LNCAP (cell line): Measurements from ENCODE around the gene SERPINB6.

ENCODE experiments used
- TF ChIP-seq, protein P1 (sequence below): fragments of 450-650 bp; IDR thresholded peaks from 2 replicates; pipeline ENCODE4 v1.5.1; 2017; ENCODE audit warnings: mild to moderate bottlenecking

Gene SERPINB6

DNA sequence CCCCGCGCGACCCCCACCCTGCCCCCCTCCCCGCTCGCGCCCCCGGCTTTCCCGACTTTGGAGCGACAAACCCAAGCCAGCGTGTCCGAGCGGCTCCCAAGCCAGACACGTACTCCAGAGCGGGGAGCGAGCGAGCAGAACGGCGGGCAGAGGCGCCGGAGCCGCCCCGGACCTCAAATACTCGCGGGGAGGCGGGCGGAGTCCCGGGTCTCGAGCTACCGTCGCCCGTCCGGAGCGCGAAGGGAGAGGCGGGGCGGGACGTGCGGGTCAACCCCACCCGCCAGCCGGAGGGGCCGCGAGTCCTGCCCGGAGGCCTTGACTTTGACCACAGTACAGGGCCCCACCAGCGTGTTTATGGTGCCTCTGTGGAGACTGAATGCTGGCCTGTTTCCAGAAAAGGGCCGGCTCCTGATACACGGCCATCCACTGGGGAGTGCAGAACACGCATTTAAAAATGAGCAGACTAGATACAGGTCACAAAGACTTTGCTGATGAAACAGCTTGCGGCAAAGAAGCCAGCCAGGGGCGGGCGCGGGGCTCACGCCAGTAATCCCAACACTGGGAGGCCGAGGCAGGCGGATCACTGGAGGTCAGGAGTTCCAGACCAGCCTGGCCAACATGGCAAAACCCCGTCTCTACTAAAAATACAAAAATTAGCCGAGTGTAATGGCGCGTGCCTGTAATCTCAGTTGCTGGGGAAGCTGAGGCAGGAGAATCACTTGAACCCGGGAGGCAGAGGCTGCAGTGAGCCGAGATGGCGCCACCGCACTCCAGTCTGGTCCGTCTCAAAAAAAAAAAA is at the start of gene SERPINB6:
Gene SERPINB6 (minus strand): TSS at position 148 of the 799 bp plus-strand sequence. CDS start 12,235 bp downstream, outside the sequence.
- TF ChIP-seq, protein P1, sequence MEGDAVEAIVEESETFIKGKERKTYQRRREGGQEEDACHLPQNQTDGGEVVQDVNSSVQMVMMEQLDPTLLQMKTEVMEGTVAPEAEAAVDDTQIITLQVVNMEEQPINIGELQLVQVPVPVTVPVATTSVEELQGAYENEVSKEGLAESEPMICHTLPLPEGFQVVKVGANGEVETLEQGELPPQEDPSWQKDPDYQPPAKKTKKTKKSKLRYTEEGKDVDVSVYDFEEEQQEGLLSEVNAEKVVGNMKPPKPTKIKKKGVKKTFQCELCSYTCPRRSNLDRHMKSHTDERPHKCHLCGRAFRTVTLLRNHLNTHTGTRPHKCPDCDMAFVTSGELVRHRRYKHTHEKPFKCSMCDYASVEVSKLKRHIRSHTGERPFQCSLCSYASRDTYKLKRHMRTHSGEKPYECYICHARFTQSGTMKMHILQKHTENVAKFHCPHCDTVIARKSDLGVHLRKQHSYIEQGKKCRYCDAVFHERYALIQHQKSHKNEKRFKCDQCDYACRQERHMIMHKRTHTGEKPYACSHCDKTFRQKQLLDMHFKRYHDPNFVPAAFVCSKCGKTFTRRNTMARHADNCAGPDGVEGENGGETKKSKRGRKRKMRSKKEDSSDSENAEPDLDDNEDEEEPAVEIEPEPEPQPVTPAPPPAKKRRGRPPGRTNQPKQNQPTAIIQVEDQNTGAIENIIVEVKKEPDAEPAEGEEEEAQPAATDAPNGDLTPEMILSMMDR: no peak

DNA sequence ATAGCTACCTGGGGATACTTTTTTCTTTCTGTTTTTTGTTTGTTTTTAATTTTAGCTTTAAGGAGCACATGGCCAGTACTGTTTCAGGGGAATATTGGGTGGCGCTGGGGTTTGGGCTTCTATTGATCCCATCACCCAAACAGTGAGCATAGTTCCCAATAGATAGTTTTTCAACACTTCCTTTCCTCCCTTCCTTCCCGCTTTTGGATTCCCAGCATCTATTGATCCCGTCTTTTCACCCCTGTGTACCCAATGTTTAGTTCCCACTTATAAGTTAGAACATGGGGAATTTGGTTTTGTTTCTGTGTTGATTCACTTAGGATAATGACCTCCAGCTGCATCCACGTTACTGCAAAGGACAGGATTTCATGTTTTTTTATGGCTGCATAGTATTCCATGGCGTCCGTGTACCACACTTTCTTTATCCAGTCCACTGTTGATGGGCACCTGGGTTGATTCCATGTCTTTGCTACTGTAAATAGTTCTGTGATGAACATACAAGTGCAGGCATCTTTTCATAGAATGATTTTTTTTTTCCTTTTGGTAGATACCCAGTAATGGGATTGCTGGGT is 48.5 kb upstream of the SERPINB6 start:
- TF ChIP-seq, protein P1: no peak

DNA sequence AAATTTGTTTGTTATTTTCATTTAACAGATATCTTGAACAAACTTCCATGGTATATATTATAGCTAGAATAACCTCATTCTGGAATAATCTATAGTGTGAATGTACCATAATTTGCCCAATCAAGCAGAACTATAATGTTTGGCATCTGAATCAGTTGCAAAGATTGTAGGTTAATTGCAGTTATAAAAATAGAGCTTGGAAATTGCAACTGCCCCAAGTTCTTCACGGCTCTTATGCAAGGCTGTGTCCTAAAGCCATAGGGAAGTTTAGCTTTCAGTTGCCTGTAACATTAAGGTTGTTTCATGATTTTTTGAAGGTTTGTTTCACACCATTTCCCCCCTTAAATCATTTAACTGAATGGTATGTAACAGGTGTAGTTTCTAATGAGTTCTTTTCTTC is 47.7 kb upstream of the SERPINB6 start:
- TF ChIP-seq, protein P1: no peak

DNA sequence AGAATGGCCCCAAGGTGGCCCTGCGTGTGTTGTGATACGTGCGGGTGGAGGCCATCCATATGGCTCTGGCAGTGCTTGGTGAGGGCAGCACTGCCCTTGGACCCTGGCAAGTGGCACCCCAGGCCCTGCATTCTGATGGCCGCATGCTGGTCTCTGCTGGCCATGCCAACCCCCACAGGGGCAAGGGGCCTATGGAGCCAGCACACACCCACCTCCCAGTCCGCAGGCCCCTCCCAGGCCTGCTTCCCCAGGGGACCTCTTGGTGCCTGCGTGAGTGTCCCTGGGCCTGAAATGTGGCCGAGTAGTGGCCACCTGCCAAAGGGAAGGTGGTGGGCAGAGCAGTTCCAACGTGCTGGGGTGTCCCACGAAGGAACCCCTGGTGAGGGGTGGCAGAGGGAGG is 45.9 kb upstream of the SERPINB6 start:
- TF ChIP-seq, protein P1: no peak

DNA sequence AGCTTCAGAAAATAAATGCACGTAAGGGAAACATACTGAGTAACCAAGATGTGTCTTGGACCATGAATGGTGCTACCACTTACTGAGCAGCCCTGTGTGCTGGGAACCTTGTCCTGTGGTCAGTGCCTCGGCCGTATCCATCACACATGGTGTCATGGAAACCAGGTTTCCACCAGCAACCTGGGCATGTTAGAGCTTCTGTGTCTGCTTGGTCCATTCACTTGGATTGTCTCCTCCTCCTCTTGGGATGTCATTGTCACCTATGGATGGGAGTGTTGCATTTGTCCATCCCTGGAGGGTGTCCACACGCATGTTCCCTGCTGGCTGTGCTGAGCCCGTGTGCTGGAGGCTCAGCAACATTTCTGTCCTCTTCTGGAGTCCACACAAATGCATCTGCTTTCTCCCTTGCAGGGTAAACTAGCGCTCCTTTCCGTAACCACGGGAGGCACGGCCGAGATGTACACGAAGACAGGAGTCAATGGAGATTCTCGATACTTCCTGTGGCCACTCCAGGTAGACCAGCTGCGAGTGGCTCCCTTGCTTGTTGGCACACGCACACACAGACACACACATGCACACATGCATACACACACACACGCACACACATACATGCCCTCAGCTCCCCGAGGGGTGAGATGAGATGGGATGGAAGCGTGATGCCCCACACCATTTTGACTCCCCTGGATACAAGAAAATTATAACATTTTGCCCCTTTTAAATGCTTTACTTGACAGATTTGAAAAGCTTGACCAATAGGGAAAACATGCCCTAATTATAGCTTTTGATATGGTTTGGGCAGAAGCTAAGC is 45.3 kb upstream of the SERPINB6 start:
- TF ChIP-seq, protein P1: no peak

DNA sequence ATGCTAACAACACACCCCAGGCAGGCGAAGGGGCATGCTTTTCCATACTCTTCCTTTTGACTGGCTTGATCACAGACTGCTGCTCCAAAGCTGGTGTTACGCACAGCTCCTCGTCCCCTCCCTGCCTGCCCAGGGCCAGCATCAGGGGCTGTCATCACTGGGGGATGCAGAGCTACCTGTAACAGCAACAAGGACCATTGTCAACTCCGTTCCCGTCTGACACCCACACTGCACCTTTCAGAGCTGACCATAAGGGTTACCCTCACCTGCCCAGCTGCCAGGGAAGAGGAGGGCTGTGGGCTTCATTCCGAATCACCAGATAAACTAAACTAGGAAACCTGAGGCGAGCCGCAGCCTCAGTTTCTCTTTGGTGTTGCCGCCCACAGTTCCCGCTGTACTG is 43.8 kb upstream of the SERPINB6 start:
- TF ChIP-seq, protein P1: no peak

DNA sequence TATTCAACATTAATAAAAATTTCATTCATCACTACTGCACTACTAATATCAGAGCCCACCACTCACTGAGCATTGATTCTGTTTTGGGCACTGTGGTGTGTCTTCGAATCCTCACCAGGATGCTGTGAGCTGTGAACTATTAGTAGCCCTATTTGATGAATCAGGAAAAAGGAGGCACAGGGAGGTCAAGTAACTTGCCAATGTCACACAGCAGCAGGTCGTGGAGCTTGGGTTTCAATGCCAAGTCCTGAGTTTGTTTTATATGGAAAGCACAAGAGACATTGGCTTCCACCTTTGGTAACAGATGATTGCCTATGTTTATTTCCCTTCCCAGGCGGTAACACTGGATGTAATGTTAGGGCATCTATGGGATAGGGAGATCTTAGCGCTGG is 43.3 kb upstream of the SERPINB6 start:
- TF ChIP-seq, protein P1: no peak
